Measurements from ENCODE around the gene EIF6. TPM values are rescaled to one million over a fixed set of nuclear protein-coding genes. Genes with fewer than 3 reads are reported as not detected.

EIF6 gene
- total and polyA plus RNA-seq, 2 experiments from 2014 or later, result 149 to 215 TPM

DNA sequence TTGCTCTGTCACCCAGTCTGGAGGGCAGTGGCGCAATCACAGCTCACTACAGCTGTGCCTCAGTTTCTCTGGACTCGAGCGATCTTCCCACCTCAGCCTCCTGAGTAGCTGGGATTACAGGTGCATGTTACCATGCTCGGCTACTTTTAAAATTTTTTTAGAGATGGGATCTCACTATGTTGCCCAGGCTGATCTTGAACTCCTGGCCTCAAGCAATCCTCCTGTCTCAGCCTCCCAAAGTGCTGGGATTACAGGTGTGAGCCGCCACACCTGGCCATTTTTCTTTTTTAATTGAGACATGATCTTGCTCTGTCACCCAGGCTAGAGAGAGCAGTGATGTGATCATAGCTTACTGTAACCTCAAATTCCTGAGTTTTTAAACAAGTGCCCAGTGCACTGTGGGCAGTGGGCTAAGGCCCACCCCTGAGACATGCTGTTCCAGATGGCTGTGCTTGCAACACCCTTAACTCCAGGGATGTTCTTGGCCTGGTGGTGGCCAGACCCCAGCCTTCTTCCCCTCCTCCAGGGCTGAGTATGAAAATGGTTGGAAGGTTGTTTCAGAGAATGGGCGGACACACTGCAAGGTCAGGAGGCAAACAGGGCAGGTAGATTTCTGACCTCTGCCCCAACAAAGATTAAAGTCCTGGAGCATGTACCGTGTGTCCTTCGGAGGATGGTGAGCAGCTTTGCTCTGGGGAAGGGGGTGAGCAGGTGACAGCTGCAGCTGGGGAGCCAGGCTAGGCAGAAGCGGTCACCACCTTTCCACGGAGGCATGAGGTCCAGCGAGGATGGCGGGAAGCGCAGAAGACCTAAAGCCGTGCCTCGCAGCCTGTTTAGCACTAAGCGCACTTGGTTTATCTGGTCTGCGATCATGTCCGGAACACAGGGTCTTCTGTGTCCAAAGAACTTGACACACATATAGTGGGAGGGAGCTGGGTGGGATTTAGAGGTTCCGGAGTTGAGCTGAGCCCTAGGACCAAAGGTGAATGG lies 9.0 kb upstream of the EIF6 start:
- Mint-ChIP-seq H3K27ac (no peak overlapping the region), H3K9me3 (no peaks in the 10 kb centered on the region), H3K36me3 (ENCODE audit: low read depth) (no peaks in the 10 kb centered on the region), H3K4me1 (peaks cover under 1% of the 10 kb centered on the region), H3K27me3 (ENCODE audit: insufficient read depth, low read depth, poor library complexity) (peaks cover 16% of the 10 kb centered on the region), H3K4me3 (no peak overlapping the region)
- Histone ChIP-seq H3K4me3 (no peak overlapping the region), H3K79me2 (replicated peaks; ENCODE audit: insufficient read depth) (no peaks in the 10 kb centered on the region), H3F3A (replicated peaks; ENCODE audit: low read depth) (no peaks in the 10 kb centered on the region), H3K4me2 (no peak overlapping the region), H3K4me1 (ENCODE audit: insufficient read depth) (no peaks in the 10 kb centered on the region), H3K27me3 (ENCODE audit: insufficient read depth) (no peaks in the 10 kb centered on the region), H4K20me1 (replicated peaks; ENCODE audit: insufficient read depth) (no peaks in the 10 kb centered on the region), H3K27ac (ENCODE audit: low read depth) (no peak overlapping the region), H3K9me2 (ENCODE audit: insufficient read depth) (no peaks in the 10 kb centered on the region), H3K36me3 (ENCODE audit: insufficient read depth) (no peaks in the 10 kb centered on the region), H2AFZ (no peak overlapping the region)
- DNase-seq (ENCODE audit: low spot score) (no peak), ATAC-seq (no peak)
- TF ChIP-seq JUNB (IDR thresholded peaks at IDR 0.05; ENCODE audit: unreplicated experiment) (no peak), ZNF114 (CRISPR knock-in tag; IDR thresholded peaks at IDR 0.05) (no peak), ZNF331 (CRISPR knock-in tag; IDR thresholded peaks at IDR 0.05; ENCODE audit: low read depth) (no peak), STAT1 (IDR thresholded peaks at IDR 0.05; ENCODE audit: unreplicated experiment) (no peak), POLR2AphosphoS5 (IDR thresholded peaks at IDR 0.05; ENCODE audit: low read depth) (no peak), EZH2phosphoT487 (IDR thresholded peaks at IDR 0.05; ENCODE audit: unreplicated experiment) (no peak), EZH2 (IDR thresholded peaks at IDR 0.05; ENCODE audit: low read depth, unreplicated experiment) (no peak), CREB1 (CRISPR knock-in tag; IDR thresholded peaks at IDR 0.05; ENCODE audit: low read depth) (no peak), NANOG (IDR thresholded peaks at IDR 0.05; ENCODE audit: borderline replicate concordance) (no peak)
- TF ChIP-seq, protein P1, sequence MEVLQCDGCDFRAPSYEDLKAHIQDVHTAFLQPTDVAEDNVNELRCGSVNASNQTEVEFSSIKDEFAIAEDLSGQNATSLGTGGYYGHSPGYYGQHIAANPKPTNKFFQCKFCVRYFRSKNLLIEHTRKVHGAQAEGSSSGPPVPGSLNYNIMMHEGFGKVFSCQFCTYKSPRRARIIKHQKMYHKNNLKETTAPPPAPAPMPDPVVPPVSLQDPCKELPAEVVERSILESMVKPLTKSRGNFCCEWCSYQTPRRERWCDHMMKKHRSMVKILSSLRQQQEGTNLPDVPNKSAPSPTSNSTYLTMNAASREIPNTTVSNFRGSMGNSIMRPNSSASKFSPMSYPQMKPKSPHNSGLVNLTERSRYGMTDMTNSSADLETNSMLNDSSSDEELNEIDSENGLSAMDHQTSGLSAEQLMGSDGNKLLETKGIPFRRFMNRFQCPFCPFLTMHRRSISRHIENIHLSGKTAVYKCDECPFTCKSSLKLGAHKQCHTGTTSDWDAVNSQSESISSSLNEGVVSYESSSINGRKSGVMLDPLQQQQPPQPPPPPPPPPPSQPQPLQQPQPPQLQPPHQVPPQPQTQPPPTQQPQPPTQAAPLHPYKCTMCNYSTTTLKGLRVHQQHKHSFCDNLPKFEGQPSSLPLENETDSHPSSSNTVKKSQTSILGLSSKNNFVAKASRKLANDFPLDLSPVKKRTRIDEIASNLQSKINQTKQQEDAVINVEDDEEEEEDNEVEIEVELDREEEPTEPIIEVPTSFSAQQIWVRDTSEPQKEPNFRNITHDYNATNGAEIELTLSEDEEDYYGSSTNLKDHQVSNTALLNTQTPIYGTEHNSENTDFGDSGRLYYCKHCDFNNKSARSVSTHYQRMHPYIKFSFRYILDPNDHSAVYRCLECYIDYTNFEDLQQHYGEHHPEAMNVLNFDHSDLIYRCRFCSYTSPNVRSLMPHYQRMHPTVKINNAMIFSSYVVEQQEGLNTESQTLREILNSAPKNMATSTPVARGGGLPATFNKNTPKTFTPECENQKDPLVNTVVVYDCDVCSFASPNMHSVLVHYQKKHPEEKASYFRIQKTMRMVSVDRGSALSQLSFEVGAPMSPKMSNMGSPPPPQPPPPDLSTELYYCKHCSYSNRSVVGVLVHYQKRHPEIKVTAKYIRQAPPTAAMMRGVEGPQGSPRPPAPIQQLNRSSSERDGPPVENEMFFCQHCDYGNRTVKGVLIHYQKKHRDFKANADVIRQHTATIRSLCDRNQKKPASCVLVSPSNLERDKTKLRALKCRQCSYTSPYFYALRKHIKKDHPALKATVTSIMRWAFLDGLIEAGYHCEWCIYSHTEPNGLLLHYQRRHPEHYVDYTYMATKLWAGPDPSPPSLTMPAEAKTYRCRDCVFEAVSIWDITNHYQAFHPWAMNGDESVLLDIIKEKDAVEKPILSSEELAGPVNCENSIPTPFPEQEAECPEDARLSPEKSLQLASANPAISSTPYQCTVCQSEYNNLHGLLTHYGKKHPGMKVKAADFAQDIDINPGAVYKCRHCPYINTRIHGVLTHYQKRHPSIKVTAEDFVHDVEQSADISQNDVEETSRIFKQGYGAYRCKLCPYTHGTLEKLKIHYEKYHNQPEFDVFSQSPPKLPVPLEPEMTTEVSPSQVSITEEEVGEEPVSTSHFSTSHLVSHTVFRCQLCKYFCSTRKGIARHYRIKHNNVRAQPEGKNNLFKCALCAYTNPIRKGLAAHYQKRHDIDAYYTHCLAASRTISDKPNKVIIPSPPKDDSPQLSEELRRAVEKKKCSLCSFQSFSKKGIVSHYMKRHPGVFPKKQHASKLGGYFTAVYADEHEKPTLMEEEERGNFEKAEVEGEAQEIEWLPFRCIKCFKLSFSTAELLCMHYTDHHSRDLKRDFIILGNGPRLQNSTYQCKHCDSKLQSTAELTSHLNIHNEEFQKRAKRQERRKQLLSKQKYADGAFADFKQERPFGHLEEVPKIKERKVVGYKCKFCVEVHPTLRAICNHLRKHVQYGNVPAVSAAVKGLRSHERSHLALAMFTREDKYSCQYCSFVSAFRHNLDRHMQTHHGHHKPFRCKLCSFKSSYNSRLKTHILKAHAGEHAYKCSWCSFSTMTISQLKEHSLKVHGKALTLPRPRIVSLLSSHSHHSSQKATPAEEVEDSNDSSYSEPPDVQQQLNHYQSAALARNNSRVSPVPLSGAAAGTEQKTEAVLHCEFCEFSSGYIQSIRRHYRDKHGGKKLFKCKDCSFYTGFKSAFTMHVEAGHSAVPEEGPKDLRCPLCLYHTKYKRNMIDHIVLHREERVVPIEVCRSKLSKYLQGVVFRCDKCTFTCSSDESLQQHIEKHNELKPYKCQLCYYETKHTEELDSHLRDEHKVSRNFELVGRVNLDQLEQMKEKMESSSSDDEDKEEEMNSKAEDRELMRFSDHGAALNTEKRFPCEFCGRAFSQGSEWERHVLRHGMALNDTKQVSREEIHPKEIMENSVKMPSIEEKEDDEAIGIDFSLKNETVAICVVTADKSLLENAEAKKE (CRISPR knock-in tag; IDR thresholded peaks at IDR 0.05), result no peak
- TF ChIP-seq, protein P2, sequence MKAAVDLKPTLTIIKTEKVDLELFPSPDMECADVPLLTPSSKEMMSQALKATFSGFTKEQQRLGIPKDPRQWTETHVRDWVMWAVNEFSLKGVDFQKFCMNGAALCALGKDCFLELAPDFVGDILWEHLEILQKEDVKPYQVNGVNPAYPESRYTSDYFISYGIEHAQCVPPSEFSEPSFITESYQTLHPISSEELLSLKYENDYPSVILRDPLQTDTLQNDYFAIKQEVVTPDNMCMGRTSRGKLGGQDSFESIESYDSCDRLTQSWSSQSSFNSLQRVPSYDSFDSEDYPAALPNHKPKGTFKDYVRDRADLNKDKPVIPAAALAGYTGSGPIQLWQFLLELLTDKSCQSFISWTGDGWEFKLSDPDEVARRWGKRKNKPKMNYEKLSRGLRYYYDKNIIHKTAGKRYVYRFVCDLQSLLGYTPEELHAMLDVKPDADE (IDR thresholded peaks at IDR 0.05), result no peak
- TF ChIP-seq, protein P3, sequence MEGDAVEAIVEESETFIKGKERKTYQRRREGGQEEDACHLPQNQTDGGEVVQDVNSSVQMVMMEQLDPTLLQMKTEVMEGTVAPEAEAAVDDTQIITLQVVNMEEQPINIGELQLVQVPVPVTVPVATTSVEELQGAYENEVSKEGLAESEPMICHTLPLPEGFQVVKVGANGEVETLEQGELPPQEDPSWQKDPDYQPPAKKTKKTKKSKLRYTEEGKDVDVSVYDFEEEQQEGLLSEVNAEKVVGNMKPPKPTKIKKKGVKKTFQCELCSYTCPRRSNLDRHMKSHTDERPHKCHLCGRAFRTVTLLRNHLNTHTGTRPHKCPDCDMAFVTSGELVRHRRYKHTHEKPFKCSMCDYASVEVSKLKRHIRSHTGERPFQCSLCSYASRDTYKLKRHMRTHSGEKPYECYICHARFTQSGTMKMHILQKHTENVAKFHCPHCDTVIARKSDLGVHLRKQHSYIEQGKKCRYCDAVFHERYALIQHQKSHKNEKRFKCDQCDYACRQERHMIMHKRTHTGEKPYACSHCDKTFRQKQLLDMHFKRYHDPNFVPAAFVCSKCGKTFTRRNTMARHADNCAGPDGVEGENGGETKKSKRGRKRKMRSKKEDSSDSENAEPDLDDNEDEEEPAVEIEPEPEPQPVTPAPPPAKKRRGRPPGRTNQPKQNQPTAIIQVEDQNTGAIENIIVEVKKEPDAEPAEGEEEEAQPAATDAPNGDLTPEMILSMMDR (conservative IDR thresholded peaks at IDR 0.05; ENCODE audit: low read depth in 2 of 2), result no peak
- TF ChIP-seq, protein P4, sequence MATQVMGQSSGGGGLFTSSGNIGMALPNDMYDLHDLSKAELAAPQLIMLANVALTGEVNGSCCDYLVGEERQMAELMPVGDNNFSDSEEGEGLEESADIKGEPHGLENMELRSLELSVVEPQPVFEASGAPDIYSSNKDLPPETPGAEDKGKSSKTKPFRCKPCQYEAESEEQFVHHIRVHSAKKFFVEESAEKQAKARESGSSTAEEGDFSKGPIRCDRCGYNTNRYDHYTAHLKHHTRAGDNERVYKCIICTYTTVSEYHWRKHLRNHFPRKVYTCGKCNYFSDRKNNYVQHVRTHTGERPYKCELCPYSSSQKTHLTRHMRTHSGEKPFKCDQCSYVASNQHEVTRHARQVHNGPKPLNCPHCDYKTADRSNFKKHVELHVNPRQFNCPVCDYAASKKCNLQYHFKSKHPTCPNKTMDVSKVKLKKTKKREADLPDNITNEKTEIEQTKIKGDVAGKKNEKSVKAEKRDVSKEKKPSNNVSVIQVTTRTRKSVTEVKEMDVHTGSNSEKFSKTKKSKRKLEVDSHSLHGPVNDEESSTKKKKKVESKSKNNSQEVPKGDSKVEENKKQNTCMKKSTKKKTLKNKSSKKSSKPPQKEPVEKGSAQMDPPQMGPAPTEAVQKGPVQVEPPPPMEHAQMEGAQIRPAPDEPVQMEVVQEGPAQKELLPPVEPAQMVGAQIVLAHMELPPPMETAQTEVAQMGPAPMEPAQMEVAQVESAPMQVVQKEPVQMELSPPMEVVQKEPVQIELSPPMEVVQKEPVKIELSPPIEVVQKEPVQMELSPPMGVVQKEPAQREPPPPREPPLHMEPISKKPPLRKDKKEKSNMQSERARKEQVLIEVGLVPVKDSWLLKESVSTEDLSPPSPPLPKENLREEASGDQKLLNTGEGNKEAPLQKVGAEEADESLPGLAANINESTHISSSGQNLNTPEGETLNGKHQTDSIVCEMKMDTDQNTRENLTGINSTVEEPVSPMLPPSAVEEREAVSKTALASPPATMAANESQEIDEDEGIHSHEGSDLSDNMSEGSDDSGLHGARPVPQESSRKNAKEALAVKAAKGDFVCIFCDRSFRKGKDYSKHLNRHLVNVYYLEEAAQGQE (IDR thresholded peaks at IDR 0.05; ENCODE audit: unreplicated experiment), result no peak
